ENCODE data around the gene CNTNAP4. TPM values are rescaled to one million over a fixed set of nuclear protein-coding genes. Genes with fewer than 3 reads are reported as not detected.

CNTNAP4 gene
- total RNA-seq, 1 donor from 2014 or later: 7.0 TPM

- no peak for DNase-seq (ENCODE audit: low spot score)
Measured at GRCh38 chr16:76579277-76579922, 302.2 kb downstream of the CNTNAP4 start.

- peak; percentile 29 for DNase-seq (ENCODE audit: low spot score)
Measured at GRCh38 chr16:76583466-76583865, 306.3 kb downstream of the CNTNAP4 start.

- no peak for DNase-seq (ENCODE audit: low spot score)
Measured at GRCh38 chr16:76583945-76584344, 306.7 kb downstream of the CNTNAP4 start.

GRCh38 chr16:76598498-76598897 lies 321.3 kb downstream of the CNTNAP4 start:
- no peak for DNase-seq (ENCODE audit: low spot score)

- no peak for DNase-seq (ENCODE audit: low spot score)
Measured at GRCh38 chr16:76607317-76607716, 330.1 kb downstream of the CNTNAP4 start.
